Liver (tissue), 9 donors: ENCODE results near the gene USP9X. TPM values are rescaled to one million over a fixed set of nuclear protein-coding genes. Genes with fewer than 3 reads are reported as not detected.

Source experiments
- DNase-seq: peaks from one replicate; pipeline ENCODE4 v3.0.0-alpha.2; 2017; ENCODE audit warnings: low spot score
- H3K27ac ChIP-seq, 2 donors: one replicate each; pipeline ENCODE4 v1.7.0; 2013; ENCODE audit warnings: inconsistent platforms in 2 of 2, low read length in 2 of 2, control low read depth in 1 of 2, low read depth in 1 of 2, mild to moderate bottlenecking in 1 of 2
- H3K27me3 ChIP-seq, 4 donors: one replicate each; pipeline versions ENCODE4 v1.6.1 to v1.7.0; 2013; ENCODE audit warnings: low read length in 3 of 4, inconsistent platforms in 1 of 4, mild to moderate bottlenecking in 1 of 4, moderate library complexity in 1 of 4; ENCODE audit not compliant: control insufficient read depth in 4 of 4, insufficient read depth in 4 of 4
- H3K36me3 ChIP-seq, 4 donors: one replicate each; pipeline versions ENCODE4 v1.6.1 to v1.7.0; 2013; ENCODE audit warnings: low read length in 3 of 4, mild to moderate bottlenecking in 3 of 4, low read depth in 1 of 4, moderate library complexity in 1 of 4; ENCODE audit not compliant: control insufficient read depth in 4 of 4, insufficient read depth in 3 of 4
- H3K4me1 ChIP-seq, 4 donors: one replicate each; pipeline versions ENCODE4 v1.6.1 to v1.7.0; 2013; ENCODE audit warnings: low read length in 3 of 4, mild to moderate bottlenecking in 3 of 4, moderate library complexity in 1 of 4; ENCODE audit not compliant: control insufficient read depth in 4 of 4, insufficient read depth in 4 of 4
- H3K4me3 ChIP-seq, 3 donors: one replicate each; pipeline versions ENCODE4 v1.6.1 to v1.7.0; 2013; ENCODE audit warnings: low read length in 3 of 3, control low read depth in 1 of 3, low read depth in 1 of 3, mild to moderate bottlenecking in 1 of 3
- H3K9ac ChIP-seq, 2 donors: one replicate each; pipeline ENCODE4 v1.7.0; 2013; ENCODE audit warnings: low read length in 2 of 2, mild to moderate bottlenecking in 2 of 2, moderate library complexity in 2 of 2, control low read depth in 1 of 2, low read depth in 1 of 2
- H3K9me3 ChIP-seq, 4 donors: one replicate each; pipeline versions ENCODE4 v1.6.1 to v1.7.0; 2013; ENCODE audit warnings: low read length in 3 of 4; ENCODE audit not compliant: control insufficient read depth in 4 of 4
- ATF3 ChIP-seq: IDR thresholded peaks from 2 replicates; pipeline ENCODE4 v1.6.1; 2016; ENCODE audit warnings: antibody characterized with exemption
- CTCF ChIP-seq: fragments of 150-350 bp; IDR thresholded peaks from 2 replicates; pipeline ENCODE4 v1.5.1; 2017; ENCODE audit warnings: improper control_type of control experiment, low read depth, low read length; ENCODE audit not compliant: missing input control
- EGR1 ChIP-seq, 2 donors: IDR thresholded peaks; 2 replicates each; pipeline ENCODE4 v1.6.1; 2016 to 2018; ENCODE audit warnings: antibody characterized with exemption in 2 of 2, low read depth in 2 of 2
- FOXA1 ChIP-seq: IDR thresholded peaks from 2 replicates; pipeline ENCODE4 v1.6.1; 2016; ENCODE audit warnings: antibody characterized with exemption
- FOXA2 ChIP-seq: IDR thresholded peaks from 2 replicates; pipeline ENCODE4 v1.6.1; 2016; ENCODE audit warnings: antibody characterized with exemption
- GABPA ChIP-seq, 2 donors: IDR thresholded peaks in 1 of 2; conservative IDR thresholded peaks in 1 of 2; 2 replicates each; pipeline ENCODE4 v1.6.1; 2016; ENCODE audit warnings: antibody characterized with exemption in 2 of 2, mild to moderate bottlenecking in 1 of 2, moderate library complexity in 1 of 2
- HNF4A ChIP-seq, 2 donors: conservative IDR thresholded peaks; 2 replicates each; pipeline ENCODE4 v1.6.1; 2016; ENCODE audit warnings: antibody characterized with exemption in 2 of 2, mild to moderate bottlenecking in 2 of 2
- HNF4G ChIP-seq: IDR thresholded peaks from 2 replicates; pipeline ENCODE4 v1.6.1; 2016; ENCODE audit warnings: antibody characterized with exemption
- JUND ChIP-seq, 2 donors: IDR thresholded peaks; 2 replicates each; pipeline ENCODE4 v1.6.1; 2016; ENCODE audit warnings: antibody characterized with exemption in 2 of 2
- MAX ChIP-seq: IDR thresholded peaks from 2 replicates; pipeline ENCODE4 v1.6.1; 2016; ENCODE audit warnings: antibody characterized with exemption
- NR2F2 ChIP-seq: IDR thresholded peaks from 2 replicates; pipeline ENCODE4 v1.6.1; 2016; ENCODE audit warnings: antibody characterized with exemption
- RAD21 ChIP-seq, 2 donors: IDR thresholded peaks; 2 replicates each; pipeline ENCODE4 v1.6.1; 2016; ENCODE audit warnings: antibody characterized with exemption in 2 of 2, mild to moderate bottlenecking in 2 of 2
- REST ChIP-seq: IDR thresholded peaks from 2 replicates; pipeline ENCODE4 v1.6.1; 2016; ENCODE audit warnings: antibody characterized with exemption, mild to moderate bottlenecking
- RXRA ChIP-seq, 2 donors: IDR thresholded peaks; 2 replicates each; pipeline ENCODE4 v1.6.1; 2017 to 2018; ENCODE audit warnings: antibody characterized with exemption in 2 of 2, mild to moderate bottlenecking in 1 of 2
- SP1 ChIP-seq: IDR thresholded peaks from 2 replicates; pipeline ENCODE4 v1.6.1; 2018; ENCODE audit warnings: antibody characterized with exemption, mild to moderate bottlenecking
- TAF1 ChIP-seq: conservative IDR thresholded peaks from 2 replicates; pipeline ENCODE4 v1.6.1; 2016; ENCODE audit warnings: antibody characterized with exemption, mild to moderate bottlenecking
- YY1 ChIP-seq: IDR thresholded peaks from 2 replicates; pipeline ENCODE4 v1.6.1; 2016; ENCODE audit warnings: antibody characterized with exemption, mild to moderate bottlenecking
- WGBS: extraction: QIAGEN DNeasy Blood & Tissue Kit; methylation state at CpG from one replicate; pipeline ENCODE4 v1.1.7; 2013; 5-methylcytosine and 5-hydroxymethylcytosine counted together
- polyA plus RNA-seq, 2 donors: library from polyadenylated mRNA; stranded (reverse) in 1 of 2; unstranded in 1 of 2; fragments of 200-250 nt in 1 of 2; fragments of >200 nt in 1 of 2; fragmentation: Nextera tagmentation in 1 of 2; extraction: Ambion mirVana in 1 of 2; gene quantifications; one replicate each; pipeline versions ENCODE4 v1.2.1 to v1.2.3, GENCODE V29; 2013 to 2015
- total RNA-seq, 2 donors: library from RNA; depleted of rRNA; stranded (reverse); fragments of >200 nt; gene quantifications; one replicate each; pipeline ENCODE4 v1.2.3, GENCODE V29; 2014
- donor health status: healthy.
- donor health status: healthy.
- donor health status: healthy.
- donor health status: healthy.
- donor health status: healthy.

Gene USP9X
- total and polyA plus RNA-seq, 4 donors, result 13.4 to 117 (median 60.9) TPM

- Histone ChIP-seq H3K27ac (no peak overlapping the region), H3K36me3 (no peaks in the 10 kb centered on the region), H3K9me3 (no peaks in the 10 kb centered on the region), H3K4me3 (no peak overlapping the region), H3K27me3 (no peaks in the 10 kb centered on the region), H3K9ac (no peak overlapping the region), H3K4me1 (peaks cover 4 to 35% (median 21%) of the 10 kb centered on the region in 4 donors)
- WGBS, result 60% methylated on average over 3 of the region's 3 CpGs
- no peak for DNase-seq
- TF ChIP-seq JUND (IDR thresholded peaks at IDR 0.05) (no peak), TAF1 (no peak), RAD21 (IDR thresholded peaks at IDR 0.05) (no peak), EGR1 (IDR thresholded peaks at IDR 0.05; ENCODE audit: low read depth in 2 of 2) (no peak), SP1 (no peak), YY1 (no peak), MAX (no peak), FOXA1 (no peak), RXRA (IDR thresholded peaks at IDR 0.05) (no peak), REST (no peak), CTCF (no peak), GABPA (IDR thresholded peaks at IDR 0.05 in 1 of 2, conservative IDR thresholded peaks at IDR 0.05 in 1 of 2) (no peak), NR2F2 (no peak), FOXA2 (no peak), HNF4G (no peak), ATF3 (no peak), HNF4A (conservative IDR thresholded peaks at IDR 0.05) (no peak)
Measured at GRCh38 chrX:41100200-41100599, 15.0 kb downstream of the USP9X start.

- H3K27me3 ChIP-seq, result no peaks in the 10 kb centered on the region
- H3K9ac ChIP-seq, result no peak overlapping the region
- no peak for DNase-seq
- H3K36me3 ChIP-seq, result no peaks in the 10 kb centered on the region
- no peak overlapping the region for H3K4me3 ChIP-seq
- peaks cover 4 to 32% (median 16%) of the 10 kb centered on the region in 4 donors for H3K4me1 ChIP-seq
- WGBS, result 93% methylated on average over 4 of the region's 4 CpGs
- no peaks in the 10 kb centered on the region for H3K9me3 ChIP-seq
- H3K27ac ChIP-seq, result no peak overlapping the region
- TF ChIP-seq HNF4G (no peak), FOXA1 (no peak), HNF4A (conservative IDR thresholded peaks at IDR 0.05) (no peak), JUND (IDR thresholded peaks at IDR 0.05) (no peak), RAD21 (IDR thresholded peaks at IDR 0.05) (no peak), EGR1 (IDR thresholded peaks at IDR 0.05; ENCODE audit: low read depth in 2 of 2) (no peak), GABPA (IDR thresholded peaks at IDR 0.05 in 1 of 2, conservative IDR thresholded peaks at IDR 0.05 in 1 of 2) (no peak)
Measured at GRCh38 chrX:41100819-41101218, 15.6 kb downstream of the USP9X start.
